Gastrocnemius medialis (tissue), 4 donors: ENCODE data around the gene TWF2.

Experiments used
- POLR2A ChIP-seq, 2 donors: fragments of 450-650 bp; IDR thresholded peaks; one replicate each; pipeline ENCODE4 v1.6.1; 2017; ENCODE audit warnings: antibody characterized with exemption in 2 of 2, mild to moderate bottlenecking in 2 of 2, moderate library complexity in 2 of 2
- TF ChIP-seq, protein P1 (sequence below), 5 experiments: fragments of 450-650 bp in 3 of 5; fragments of 200-600 bp in 2 of 5; sonication (generic) in 2 of 5; IDR thresholded peaks in 4 of 5; conservative IDR thresholded peaks in 1 of 5; 1 replicate in 4 of 5; 2 replicates in 1 of 5; pipeline ENCODE4 v1.5.1; 2016 to 2019; ENCODE audit warnings: antibody characterized with exemption in 5 of 5, mild to moderate bottlenecking in 3 of 5, moderate library complexity in 3 of 5

GRCh38 chr3:52196977-52197376, 42.0 kb downstream of the TWF2 start:
- TF ChIP-seq, protein P1, sequence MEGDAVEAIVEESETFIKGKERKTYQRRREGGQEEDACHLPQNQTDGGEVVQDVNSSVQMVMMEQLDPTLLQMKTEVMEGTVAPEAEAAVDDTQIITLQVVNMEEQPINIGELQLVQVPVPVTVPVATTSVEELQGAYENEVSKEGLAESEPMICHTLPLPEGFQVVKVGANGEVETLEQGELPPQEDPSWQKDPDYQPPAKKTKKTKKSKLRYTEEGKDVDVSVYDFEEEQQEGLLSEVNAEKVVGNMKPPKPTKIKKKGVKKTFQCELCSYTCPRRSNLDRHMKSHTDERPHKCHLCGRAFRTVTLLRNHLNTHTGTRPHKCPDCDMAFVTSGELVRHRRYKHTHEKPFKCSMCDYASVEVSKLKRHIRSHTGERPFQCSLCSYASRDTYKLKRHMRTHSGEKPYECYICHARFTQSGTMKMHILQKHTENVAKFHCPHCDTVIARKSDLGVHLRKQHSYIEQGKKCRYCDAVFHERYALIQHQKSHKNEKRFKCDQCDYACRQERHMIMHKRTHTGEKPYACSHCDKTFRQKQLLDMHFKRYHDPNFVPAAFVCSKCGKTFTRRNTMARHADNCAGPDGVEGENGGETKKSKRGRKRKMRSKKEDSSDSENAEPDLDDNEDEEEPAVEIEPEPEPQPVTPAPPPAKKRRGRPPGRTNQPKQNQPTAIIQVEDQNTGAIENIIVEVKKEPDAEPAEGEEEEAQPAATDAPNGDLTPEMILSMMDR (IDR thresholded peaks at IDR 0.05 in 4 of 5, conservative IDR thresholded peaks at IDR 0.05 in 1 of 5), result no peak
- TF ChIP-seq POLR2A (IDR thresholded peaks at IDR 0.05), result no peak
